LNCAP (cell line): ENCODE data around the gene EEFSEC.

ENCODE experiments used
- CTCF ChIP-seq: fragments of 450-650 bp; IDR thresholded peaks from 2 replicates; pipeline ENCODE4 v1.5.1; 2017; ENCODE audit warnings: mild to moderate bottlenecking

EEFSEC gene

GRCh38 chr3:128311441-128311844 lies 158.2 kb downstream of the EEFSEC start:
- TF ChIP-seq CTCF = no peak

GRCh38 chr3:128312271-128312670 lies 159.0 kb downstream of the EEFSEC start:
- no peak for TF ChIP-seq CTCF

GRCh38 chr3:128313071-128313725 lies 159.9 kb downstream of the EEFSEC start:
- no peak for TF ChIP-seq CTCF

- TF ChIP-seq CTCF = no peak
Measured at GRCh38 chr3:128313935-128314334, 160.7 kb downstream of the EEFSEC start.

GRCh38 chr3:128315313-128315712 lies 162.0 kb downstream of the EEFSEC start:
- TF ChIP-seq CTCF = no peak

GRCh38 chr3:128316481-128316891 lies 163.2 kb downstream of the EEFSEC start:
- TF ChIP-seq CTCF = no peak

GRCh38 chr3:128317101-128317697 lies 163.9 kb downstream of the EEFSEC start:
- TF ChIP-seq CTCF = no peak
